AG04449 (cell line): ENCODE data around the gene CALML6.

ENCODE experiments used
- CTCF ChIA-PET: fragments of 350-600 bp; formaldehyde crosslinking; extraction: SDS; loops from one replicate; lab custom pipeline; 2021; ENCODE audit warnings: antibody characterized with exemption; lab: Yijun Ruan, JAX
- POLR2A ChIA-PET: fragments of 400-600, 350-600 bp; formaldehyde crosslinking; extraction: SDS; loops from one replicate; lab custom pipeline; 2020; ENCODE audit warnings: antibody characterized with exemption, inconsistent platforms; lab: Yijun Ruan, JAX
- DNase-seq: peaks from one replicate; pipeline ENCODE4 v3.0.0-alpha.2; 2010; ENCODE audit warnings: low read depth, low spot score
- H3K4me3 ChIP-seq: 2 replicates; pipeline ENCODE4 v1.5.1; 2011; ENCODE audit warnings: low read depth, mild to moderate bottlenecking, control low read depth, low read length
- CTCF ChIP-seq: IDR thresholded peaks from one replicate; pipeline ENCODE4 v1.5.1; 2011; ENCODE audit warnings: mild to moderate bottlenecking, moderate library complexity, low read length, control low read depth, inconsistent platforms; ENCODE audit not compliant: insufficient read depth; ENCODE audit errors: missing control alignments

CALML6 gene

GRCh38 chr1:1891349-1892078, 23.5 kb upstream of the CALML6 start:
- TF ChIP-seq CTCF, result no peak
- ChIA-PET POLR2A (interaction anchor here (1.0 kb wide), 1 partner anchor 18 kb away, joined by 4 read pairs; no protein-coding TSS in a partner anchor), CTCF (interaction anchor here (1.0 to 2.0 kb wide), 2 partner anchors 10 to 16 kb away, joined by 3 to 21 read pairs; no protein-coding TSS in a partner anchor)
- peak overlapping the region; percentile 79 for H3K4me3 ChIP-seq
- no peak for DNase-seq

- CTCF ChIA-PET, result interaction anchor here (1.0 to 2.0 kb wide), 2 partner anchors 10 to 15 kb away, joined by 3 to 21 read pairs; no protein-coding TSS in a partner anchor
- DNase-seq, result no peak
- POLR2A ChIA-PET, result interaction anchor here (1.0 kb wide), 1 partner anchor 17 kb away, joined by 4 read pairs; no protein-coding TSS in a partner anchor
- H3K4me3 ChIP-seq, result peak overlapping the region; percentile 79
- no peak for TF ChIP-seq CTCF
Measured at GRCh38 chr1:1892079-1892762, 22.8 kb upstream of the CALML6 start.

- CTCF ChIA-PET, result interaction anchor here (1.0 to 2.0 kb wide), 2 partner anchors 9 to 14 kb away, joined by 3 to 21 read pairs; no protein-coding TSS in a partner anchor
- DNase-seq, result no peak
- POLR2A ChIA-PET, result no interaction called here
- no peak for TF ChIP-seq CTCF
- H3K4me3 ChIP-seq, result no peak overlapping the region; the same call in 1 of the 2 replicates
Measured at GRCh38 chr1:1892763-1893120, 22.3 kb upstream of the CALML6 start.

GRCh38 chr1:1893291-1893985, 21.6 kb upstream of the CALML6 start:
- no peak for TF ChIP-seq CTCF
- ChIA-PET CTCF (no interaction called here), POLR2A (no interaction called here)
- no peak for DNase-seq
- no peak overlapping the region for H3K4me3 ChIP-seq

GRCh38 chr1:1893997-1894353, 21.1 kb upstream of the CALML6 start:
- CTCF ChIA-PET, result interaction anchor here (6.7 kb wide), 1 partner anchor 14 kb away, joined by 75 read pairs; no protein-coding TSS in a partner anchor
- POLR2A ChIA-PET, result interaction anchor here (0.6 kb wide), 1 partner anchor 118 kb away, joined by 3 read pairs; no protein-coding TSS in a partner anchor
- TF ChIP-seq CTCF, result no peak
- DNase-seq, result no peak
- H3K4me3 ChIP-seq, result no peak overlapping the region
